NCI-H1092 treated with DMSO at 0.1 percent for 48 hours (cell line): ENCODE results near the gene RRAD.
"Not testable (repeated sequence)": the region's sequence is repeated elsewhere in the genome, so short reads cannot be mapped to it uniquely, and the experiment has no call there.

Experiments
- DNase-seq: peaks from one replicate; lab custom pipeline; 2025; lab: John Stamatoyannopoulos, UW

RRAD gene

GRCh38 chr16:66900721-66901441, 24.5 kb downstream of the RRAD start:
- DNase-seq: no peak

GRCh38 chr16:66899945-66900710, 25.2 kb downstream of the RRAD start:
- DNase-seq: peak; percentile 40

DNA sequence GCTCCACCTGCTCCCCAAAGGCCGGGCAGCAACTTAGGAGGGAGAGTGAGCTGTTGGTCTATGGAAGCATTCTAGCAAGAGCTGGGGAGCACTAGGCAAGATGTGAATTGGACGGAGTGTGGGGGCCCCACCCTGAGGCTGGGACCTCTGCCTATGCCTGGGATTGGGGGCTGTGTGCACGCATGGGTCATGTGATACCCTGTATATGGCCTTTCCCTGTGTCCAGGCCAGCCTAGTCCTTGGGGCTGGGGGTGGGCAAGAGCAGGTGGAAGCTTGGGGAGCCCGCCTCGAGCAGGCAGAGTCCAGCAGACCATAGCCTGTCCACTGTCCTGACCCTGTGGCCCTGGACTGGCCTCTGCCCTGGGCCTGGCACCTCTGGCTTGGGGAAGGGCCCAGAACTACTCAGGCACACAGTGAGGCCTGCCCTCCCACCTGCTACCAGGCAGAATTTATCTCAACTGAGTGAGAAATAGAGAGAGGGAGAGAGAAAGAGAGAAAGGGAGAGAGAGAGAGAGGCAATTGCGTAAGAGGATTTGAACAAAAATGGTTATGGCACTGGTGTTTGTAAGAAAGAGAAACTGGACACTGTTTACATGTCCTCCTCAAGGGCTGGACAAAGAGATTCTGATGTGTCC, 25.9 kb downstream of the RRAD start:
- peak; percentile 40 for DNase-seq

DNA sequence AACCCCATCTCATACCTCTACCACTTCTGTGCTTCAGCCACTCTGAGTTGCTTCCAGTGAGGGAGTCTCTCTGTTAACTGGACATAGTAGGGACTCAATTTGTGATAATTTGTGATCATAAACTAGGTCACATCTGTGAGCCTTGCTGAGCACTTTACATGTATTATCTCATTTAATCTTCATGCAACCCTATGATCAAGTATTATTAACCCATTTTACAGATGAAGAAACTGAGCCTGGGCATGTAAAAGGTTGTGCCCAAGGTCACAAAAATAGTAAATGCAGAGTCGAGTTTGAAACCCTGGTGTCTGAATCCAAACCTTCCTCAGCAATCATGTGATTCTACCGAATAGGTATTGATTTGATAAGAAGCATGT, 26.4 kb downstream of the RRAD start:
- DNase-seq: no peak

- DNase-seq: no peak
Observed at GRCh38 chr16:66898207-66898606, 27.1 kb downstream of the RRAD start.

DNA sequence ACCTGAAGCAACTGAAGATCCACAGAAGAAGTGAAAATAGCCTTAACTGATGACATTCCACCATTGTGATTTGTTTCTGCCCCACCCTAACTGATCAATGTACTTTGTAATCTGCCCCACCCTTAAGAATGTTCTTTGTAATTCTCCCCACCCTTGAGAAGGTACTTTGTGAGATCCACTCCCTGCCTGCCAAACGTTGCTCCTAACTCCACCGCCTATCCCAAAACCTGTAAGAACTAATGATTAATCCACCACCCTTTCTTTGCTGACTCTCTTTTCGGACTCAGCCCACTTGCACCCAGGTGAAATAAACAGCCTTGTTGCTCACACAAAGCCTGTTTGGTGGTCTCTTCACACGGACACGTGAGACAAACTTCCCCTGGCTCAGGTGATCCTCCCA, 28.7 kb downstream of the RRAD start:
- DNase-seq: not testable (repeated sequence)

GRCh38 chr16:66895999-66896398, 29.3 kb downstream of the RRAD start:
- DNase-seq: no peak

GRCh38 chr16:66895689-66895979, 29.7 kb downstream of the RRAD start:
- DNase-seq: no peak

DNA sequence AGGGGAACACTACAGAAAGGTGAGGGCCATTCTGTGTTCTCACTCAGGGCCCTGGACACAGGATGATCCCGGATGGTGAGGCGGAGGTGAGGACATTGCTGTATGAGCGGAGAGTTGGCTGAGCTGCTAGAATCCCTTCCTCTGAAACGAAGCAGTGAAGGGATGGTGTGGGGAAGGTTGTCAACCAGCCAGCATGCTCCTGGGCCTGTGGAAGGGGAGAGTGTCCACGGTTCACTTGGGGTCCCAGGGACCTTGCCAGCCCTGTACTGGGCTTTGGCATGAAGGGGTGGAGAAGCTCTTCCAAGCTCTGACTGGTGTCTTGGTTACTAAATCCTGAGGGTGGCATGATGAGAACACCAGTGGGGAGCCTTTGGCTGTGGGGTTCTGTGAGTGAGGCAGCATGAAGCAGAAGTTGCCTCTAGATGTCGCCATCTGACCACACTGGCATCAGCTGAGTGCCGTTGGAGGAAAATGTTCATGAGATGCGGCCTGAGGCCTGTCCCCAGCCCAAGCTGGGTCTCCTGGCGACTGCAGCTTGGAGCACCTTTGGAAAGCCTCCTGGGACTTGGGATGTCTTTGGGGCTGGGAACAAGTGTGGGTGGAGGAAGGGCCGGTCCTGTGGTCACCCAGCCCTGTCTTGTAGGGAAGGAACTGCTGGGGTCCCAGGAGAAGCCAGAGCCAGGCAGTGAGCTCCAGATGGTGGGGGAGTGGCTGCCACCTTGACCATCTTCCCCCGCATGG, 30.2 kb downstream of the RRAD start:
- peak; percentile 40 for DNase-seq

DNA sequence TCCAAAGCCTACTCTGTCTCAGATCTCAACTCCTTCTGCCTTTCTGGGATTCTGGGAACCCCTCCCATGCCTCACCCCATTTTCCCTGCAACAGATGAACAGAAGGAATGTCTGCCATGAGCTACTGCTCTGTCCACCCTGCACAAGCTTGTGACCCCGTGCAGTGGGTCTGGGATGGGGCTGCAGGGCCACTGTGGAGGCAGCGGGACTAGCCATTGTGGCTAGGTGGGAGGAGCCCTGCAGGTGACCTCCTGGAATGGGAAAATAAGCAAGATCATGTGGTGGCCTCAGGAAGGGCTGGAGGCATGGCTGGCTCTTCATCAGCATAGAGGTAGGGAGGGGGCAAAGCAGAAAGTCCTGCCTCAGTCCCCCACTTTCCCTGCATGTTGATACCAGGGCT, 31.3 kb downstream of the RRAD start:
- DNase-seq: no peak

- no peak for DNase-seq
Observed at GRCh38 chr16:66891797-66892196, 33.5 kb downstream of the RRAD start.

- DNase-seq: no peak
Observed at GRCh38 chr16:66891360-66891759, 34.0 kb downstream of the RRAD start.

- DNase-seq: no peak
Observed at GRCh38 chr16:66890799-66891198, 34.5 kb downstream of the RRAD start.

- DNase-seq: no peak
Observed at GRCh38 chr16:66889622-66890021, 35.7 kb downstream of the RRAD start.

DNA sequence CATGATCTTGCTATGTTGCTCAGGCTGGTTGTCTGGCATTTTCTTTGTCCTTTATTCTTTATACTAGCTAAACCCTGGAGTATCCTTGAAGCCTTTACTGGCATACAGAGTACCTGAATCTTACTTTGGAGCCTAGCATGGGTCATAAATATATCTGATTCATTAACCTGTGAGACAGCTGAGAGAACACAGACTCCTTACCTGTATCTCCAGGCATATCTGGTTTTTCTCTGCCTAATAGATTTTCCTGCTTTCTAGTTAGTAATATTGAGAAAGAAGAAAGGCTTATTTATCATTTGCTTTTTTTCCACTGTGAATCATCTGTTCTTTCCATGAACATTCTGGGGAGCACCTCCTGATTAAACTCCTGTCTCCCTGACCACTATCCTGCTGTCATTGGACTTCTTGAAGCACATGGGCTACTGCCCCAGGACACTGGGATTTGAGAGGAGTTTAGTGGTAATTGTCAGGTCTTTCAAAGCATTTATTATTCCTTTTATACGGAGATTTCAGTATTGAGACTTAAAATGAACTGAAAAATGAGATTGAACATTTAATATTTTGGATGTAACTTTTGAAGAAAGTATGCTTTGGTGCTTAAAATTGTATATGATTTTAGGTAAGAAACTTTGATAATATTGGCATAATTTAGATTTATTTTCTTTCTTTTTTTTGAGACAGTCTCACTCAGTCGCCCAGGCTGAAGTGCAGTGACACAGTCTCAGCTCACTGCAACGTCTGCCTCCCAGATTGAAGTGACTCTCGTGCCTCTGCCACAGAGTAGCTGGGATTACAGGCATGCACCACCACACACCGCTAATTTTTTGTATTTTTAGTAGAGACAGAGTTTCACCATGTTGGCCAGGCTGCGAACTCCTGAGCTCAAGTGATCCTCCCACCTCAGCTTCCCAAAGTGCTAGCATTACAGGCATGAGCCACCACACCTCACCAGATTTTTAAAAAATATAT, 36.4 kb downstream of the RRAD start:
- DNase-seq: no peak

DNA sequence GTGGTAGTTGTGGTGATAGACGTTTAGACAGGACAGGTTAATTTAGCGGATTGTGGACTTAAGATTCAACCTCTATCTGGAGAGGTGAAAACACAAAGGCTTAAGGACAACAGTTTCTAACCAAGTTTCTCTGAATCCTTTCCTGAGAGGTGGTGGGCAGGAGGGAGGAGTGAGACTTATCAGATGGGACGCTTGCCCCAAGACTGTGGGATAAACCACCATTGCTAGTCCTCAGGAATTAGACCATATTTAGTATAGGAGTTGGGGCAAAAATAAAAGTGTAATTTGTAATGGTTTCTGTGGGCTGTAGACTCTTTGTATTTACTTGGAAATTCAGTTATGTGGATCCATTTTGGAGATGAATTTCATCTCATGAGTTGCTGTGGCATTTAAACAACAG, 38.4 kb downstream of the RRAD start:
- no peak for DNase-seq

GRCh38 chr16:66886321-66886720, 39.0 kb downstream of the RRAD start:
- DNase-seq: no peak

DNA sequence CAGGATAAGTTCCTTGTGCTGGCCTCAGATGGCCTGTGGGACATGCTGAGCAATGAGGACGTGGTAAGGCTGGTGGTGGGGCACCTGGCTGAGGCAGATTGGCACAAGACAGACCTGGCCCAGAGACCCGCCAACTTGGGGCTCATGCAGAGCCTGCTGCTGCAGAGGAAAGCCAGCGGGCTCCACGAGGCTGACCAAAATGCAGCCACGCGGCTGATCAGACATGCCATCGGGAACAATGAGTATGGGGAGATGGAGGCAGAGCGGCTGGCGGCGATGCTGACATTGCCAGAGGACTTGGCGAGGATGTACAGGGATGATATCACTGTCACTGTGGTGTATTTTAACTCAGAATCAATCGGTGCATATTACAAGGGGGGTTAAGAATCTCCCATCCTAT, 39.8 kb downstream of the RRAD start:
- no peak for DNase-seq

- DNase-seq: no peak
Observed at GRCh38 chr16:66882702-66883101, 42.6 kb downstream of the RRAD start.

DNA sequence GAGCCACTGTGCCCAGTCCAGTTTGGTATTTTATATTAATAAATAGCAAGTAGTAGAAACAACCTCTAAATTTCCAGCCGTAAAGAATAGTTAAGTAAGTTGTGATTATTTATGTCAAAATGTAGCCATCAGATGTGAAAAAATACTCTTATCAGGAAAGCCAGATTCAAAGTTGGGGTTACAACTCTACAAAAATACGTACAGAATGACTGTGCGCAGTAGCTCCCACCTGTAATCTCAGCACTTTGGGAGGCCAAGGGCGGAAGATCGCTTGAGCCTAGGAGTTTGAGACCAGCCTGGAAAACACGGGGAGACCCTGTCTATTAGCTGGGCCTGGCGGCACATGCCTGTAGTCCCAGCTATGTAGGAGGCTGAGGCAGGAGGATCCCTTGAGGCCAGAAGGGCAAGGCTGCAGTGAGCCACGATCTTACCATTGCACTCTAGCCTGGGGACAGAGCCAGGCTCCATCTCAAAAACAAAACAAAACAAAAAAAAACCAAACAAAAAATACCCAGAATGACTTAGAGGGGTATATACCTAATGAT, 43.3 kb downstream of the RRAD start:
- no peak for DNase-seq

DNA sequence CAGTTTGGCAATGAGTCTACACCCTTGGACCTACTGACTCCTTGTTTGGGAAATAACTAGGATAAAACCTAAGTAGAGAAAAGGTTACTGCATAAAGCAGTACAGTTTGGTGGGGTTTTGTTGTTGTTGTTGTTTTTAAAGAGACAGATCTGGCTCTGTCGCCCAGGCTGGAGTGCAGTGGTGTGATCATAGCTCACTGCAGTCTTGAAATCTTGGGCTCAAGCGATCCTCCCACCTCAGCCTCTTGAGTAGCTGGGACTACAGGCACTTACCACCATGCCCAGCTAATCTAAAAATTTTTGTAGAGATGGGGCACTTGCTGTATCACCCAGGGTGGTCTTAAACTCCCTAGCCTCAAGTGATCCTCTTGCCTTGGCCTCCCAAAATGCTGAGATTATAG, 43.8 kb downstream of the RRAD start:
- no peak for DNase-seq
